GM10266 (cell line): ENCODE results near the gene STRA6.
A peak's percentile ranks its signal among the peaks of the same experiment; 100 is the strongest.

Experiments
- DNase-seq: peaks from one replicate; pipeline ENCODE4 v3.0.0; 2012; ENCODE audit errors: extremely low spot score
- CTCF ChIP-seq: IDR thresholded peaks from 2 replicates; pipeline ENCODE4 v1.5.1; 2012; ENCODE audit warnings: mild to moderate bottlenecking, low read depth; ENCODE audit not compliant: control insufficient read depth, insufficient read depth; ENCODE audit errors: missing control alignments

STRA6 gene

GRCh38 chr15:74243431-74243830 is 40.8 kb upstream of the STRA6 start:
- TF ChIP-seq CTCF: no peak
- DNase-seq: no peak

GRCh38 chr15:74242441-74243185 is 40.0 kb upstream of the STRA6 start:
- DNase-seq: no peak
- TF ChIP-seq CTCF: no peak

- TF ChIP-seq CTCF: no peak
- DNase-seq: no peak
Measured at GRCh38 chr15:74240897-74241614, 38.5 kb upstream of the STRA6 start.

- TF ChIP-seq CTCF: no peak
- DNase-seq: no peak
Measured at GRCh38 chr15:74240002-74240568, 37.5 kb upstream of the STRA6 start.

GRCh38 chr15:74239051-74239705 is 36.6 kb upstream of the STRA6 start:
- no peak for TF ChIP-seq CTCF
- no peak for DNase-seq

GRCh38 chr15:74235962-74236361 is 33.4 kb upstream of the STRA6 start, which contains the start of gene CCDC33:
Gene CCDC33, plus strand, starts transcription at chr15:74236326. Its CDS starts 394 bp downstream, at chr15:74236720.
- DNase-seq: peak; percentile 41

More at GRCh38 chr15:74235962-74236361, 33.4 kb upstream of the STRA6 start, which contains the start of gene CCDC33:
- TF ChIP-seq CTCF: no peak
